Fibroblast of peridontal ligament (primary cell): ENCODE measurements around the gene TBX21.
"Not testable (repeated sequence)": the region's sequence is repeated elsewhere in the genome, so short reads cannot be mapped to it uniquely, and the experiment has no call there.

Experiments
- DNase-seq: peaks from one replicate; pipeline ENCODE4 v3.0.0-alpha.2; 2010; ENCODE audit errors: extremely low read depth

The TBX21 gene

GRCh38 chr17:47732399-47733046, 513 bp upstream of the TBX21 start:
- DNase-seq = no peak

DNA sequence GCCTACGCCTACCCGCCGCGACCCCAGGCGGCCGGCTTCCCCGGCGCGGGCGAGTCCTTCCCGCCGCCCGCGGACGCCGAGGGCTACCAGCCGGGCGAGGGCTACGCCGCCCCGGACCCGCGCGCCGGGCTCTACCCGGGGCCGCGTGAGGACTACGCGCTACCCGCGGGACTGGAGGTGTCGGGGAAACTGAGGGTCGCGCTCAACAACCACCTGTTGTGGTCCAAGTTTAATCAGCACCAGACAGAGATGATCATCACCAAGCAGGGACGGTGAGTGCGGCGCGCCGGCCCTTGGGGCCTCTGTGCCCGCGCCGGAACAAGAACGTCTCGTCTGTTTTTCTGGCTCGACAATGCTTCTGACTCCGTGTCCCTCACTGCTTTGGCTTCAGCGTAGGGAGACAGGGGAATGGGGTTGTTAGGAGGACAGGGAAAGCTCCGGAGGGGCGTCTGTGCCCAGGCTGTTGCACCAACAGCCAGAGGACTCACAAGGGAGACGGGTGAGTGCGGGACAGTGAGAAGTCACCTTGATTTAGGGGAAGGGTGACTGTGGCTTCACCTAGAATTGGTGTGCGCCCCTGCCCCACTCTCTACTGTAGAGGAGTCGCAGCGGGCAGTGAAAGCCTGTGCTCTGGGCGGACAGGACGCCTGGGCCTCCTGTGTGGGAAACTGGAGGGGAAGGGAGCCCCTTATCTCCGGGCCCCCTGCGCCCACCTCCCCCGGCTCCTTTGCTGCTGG, 806 bp downstream of the TBX21 start:
- no peak for DNase-seq

- DNase-seq = no peak
Measured at GRCh38 chr17:47735139-47735464, 2.1 kb downstream of the TBX21 start.

- DNase-seq = no peak
Measured at GRCh38 chr17:47735536-47736011, 2.5 kb downstream of the TBX21 start.

DNA sequence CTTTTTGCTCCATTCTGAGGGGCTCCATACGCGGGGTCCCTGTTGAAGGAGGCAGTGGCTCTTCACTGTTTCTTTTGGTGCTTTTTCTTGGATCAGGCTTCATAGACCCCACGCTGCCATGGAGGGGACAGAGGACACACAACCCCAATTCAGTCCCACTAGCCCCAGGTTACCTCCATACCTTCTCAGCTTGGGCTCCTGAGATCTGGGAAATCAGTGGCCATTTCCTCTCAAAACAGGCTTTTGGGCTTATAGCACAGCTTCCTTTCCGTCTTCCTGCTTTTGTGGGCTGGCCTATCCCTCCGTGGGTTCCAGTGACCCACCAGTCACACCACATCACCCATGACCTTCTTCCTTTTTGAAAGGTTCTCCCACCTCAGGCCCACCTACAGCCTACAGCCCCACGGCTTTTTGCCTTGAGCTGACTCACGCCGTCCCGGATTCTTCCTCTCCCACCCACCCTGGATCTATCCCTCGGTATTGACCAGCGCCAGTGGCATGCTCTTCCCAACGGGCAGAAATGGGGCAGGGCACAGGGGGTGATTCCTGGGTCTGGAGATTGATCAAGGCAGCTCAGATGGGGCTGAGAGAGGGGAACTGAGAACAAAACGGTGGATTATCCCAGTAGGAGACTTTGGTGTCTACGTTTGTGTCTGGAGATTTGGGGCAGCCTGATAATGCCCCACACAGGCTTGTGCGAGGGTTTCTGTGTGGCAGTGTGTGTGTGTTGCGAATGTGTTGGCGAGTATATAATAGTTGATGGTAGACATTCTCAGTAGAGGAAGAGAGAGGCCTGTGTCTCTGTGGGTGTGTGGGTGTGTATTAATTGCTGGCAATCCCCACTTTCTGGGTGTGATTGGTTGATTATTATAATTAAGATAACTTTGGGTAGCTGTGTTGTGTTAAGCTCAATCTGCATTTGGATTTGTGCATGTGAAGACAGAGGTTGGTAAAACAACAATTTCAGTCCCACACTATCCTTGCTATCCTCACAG, 3.8 kb downstream of the TBX21 start:
- no peak for DNase-seq

DNA sequence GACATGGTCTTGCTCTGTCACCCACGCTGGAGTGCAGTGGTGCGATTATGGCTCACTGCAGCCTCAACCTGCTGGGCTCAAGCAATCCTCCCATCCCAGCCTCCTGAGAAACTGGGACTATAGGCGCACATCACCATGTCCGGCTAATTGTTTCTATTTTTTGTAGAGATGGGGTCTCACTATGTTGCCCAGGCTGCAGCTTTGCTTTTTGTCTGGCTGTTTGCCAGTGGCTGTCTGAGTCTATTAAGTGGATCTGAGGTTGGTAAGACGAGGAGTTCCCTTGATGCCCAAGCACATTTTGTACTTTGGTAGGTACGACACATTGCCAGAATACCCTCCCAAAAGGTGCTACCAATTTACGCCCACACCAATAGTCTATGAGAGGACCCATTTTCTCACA, 5.1 kb downstream of the TBX21 start:
- no peak for DNase-seq

DNA sequence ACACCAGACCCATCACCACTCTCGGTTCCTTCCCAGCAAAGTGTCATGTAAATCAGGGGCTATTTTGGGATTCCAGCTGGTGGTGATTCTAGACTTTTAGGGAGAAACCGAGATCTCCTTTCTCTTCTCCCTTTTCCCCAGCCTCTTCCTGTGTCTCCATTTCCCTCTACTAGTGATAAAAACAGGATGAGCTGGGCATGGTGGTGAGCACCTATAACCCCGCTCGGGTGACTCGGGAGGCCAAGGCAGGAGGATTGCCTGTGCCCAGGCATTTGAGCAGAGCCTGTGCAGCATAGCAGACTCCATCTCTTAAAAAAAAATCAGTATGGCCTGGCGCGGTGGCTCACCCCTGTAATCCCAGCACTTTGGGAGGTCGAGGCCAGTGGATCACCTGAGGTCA, 6.1 kb downstream of the TBX21 start:
- no peak for DNase-seq

- not testable (repeated sequence) for DNase-seq
Measured at GRCh38 chr17:47739945-47740344, 6.9 kb downstream of the TBX21 start.

- no peak for DNase-seq
Measured at GRCh38 chr17:47741109-47741792, 8.2 kb downstream of the TBX21 start.

- DNase-seq = no peak
Measured at GRCh38 chr17:47741793-47742145, 8.7 kb downstream of the TBX21 start.

DNA sequence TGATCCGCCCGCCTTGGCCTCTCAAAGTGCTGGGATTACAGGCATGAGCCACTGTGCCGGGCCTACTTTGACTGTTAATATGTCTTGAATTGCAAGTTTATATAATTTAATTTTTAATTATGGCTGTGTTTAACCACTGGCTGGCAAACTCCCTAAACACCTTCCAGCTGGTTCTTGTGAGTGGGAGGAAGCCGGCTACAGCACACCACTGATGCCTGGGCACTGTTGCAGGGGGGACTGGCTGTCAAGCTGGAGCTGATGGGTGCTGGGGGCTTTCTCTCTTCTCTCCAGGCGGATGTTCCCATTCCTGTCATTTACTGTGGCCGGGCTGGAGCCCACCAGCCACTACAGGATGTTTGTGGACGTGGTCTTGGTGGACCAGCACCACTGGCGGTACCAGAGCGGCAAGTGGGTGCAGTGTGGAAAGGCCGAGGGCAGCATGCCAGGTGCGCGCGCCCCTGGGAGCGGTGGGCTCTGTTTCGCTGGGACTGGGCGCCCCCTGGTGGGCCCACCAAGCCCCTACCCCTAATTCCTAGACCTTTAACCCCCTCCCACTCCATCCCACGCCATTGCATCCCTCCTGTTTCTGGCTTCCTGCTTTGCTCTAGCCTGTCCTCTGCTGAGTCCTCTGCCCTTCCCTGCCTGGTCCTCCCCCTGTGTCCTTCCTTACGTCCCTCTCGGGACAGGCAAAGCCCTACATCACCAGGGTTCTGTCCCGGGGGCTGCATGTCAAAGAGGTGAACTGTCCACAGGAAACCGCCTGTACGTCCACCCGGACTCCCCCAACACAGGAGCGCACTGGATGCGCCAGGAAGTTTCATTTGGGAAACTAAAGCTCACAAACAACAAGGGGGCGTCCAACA, 9.5 kb downstream of the TBX21 start:
- no peak for DNase-seq

- DNase-seq = no peak
Measured at GRCh38 chr17:47744168-47745036, 11.4 kb downstream of the TBX21 start.

GRCh38 chr17:47745037-47745380, 12.0 kb downstream of the TBX21 start:
- no peak for DNase-seq

DNA sequence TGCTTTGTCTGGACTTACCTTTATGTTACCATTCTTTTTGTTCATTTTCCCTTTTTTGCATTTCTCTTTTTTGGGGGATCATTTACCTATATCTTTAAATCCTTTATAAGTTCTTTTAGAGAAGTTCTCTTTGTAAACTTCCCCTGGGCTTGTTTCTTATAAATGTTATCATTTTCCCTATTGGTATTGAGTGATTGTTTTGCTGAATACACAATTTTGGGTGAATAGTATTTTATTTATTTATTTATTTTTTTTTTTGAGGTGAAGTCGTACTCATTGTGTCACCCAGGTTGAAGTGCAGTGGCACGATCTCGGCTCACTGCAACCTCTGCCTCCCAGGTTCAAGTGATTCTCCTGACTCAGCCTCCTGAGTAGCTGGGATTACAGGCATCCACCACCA, 18.4 kb downstream of the TBX21 start:
- DNase-seq = no peak

DNA sequence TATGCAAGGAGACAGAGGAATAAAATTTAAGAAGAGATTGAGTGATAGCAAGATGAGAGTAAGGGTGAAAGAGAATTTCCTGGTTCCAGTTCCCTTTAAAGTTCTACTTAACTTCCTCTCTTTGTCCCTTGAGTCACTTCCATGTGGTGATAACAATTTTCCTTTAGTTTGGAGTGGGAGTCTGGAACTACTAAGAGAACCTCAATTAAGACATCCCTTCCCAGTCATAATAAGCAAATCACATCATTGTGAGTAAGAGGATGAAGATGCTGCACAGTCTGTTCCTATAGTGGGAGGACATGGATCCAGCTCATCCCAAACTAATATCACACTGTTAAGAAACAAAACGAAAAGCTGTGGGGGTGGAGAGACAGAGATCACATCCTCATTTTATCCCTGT, 24.4 kb downstream of the TBX21 start:
- DNase-seq = no peak

GRCh38 chr17:47760409-47761140, 27.5 kb downstream of the TBX21 start:
- no peak for DNase-seq

DNA sequence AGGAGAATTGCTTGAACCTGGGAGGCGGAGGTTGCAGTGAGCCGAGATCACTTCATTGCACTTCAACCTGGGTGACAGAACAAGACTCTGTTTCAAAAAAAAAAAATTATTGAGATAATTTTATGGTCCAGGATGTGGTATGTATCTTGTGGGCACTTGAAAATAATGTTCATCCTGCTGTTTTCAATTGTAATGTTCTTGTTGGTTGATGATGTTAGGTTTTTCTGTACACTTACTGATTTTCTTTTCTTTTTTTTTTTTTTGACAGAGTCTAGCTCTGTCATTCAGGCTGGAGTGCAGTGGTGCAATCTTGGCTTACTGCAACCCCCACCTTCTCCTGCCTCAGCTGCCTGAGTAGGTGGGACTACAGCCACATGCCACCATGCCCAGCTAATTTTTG, 29.7 kb downstream of the TBX21 start:
- no peak for DNase-seq

DNA sequence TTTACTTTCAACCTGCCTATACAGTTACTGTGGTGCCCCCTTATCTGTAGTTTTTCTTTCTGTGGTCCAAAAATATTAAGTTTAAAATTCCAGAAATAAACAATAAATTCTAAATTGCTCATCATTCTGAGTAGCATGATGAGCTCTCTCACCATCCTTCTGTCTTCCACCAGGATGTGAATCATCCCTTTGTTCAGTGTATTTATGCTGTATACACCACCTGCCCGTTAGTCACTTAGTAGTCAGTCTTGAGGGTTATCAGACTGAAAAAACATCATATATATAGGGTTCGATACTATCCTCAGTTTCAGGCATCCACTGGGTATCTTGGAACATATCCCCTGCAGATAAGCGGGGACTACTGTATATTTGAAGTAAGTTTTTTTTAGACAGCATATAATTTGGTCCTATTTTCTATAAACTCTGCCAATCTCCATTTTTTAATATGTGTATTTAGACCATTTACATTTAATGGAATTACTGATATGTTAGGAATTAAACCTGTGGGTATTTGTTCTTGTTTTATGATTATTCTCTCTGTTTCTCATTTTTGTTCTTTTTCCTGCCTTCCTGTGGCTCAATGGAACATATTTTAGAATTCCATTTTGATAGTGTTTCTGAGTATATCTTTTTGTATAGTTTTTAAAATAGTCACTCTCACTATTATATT, 31.0 kb downstream of the TBX21 start:
- no peak for DNase-seq

DNA sequence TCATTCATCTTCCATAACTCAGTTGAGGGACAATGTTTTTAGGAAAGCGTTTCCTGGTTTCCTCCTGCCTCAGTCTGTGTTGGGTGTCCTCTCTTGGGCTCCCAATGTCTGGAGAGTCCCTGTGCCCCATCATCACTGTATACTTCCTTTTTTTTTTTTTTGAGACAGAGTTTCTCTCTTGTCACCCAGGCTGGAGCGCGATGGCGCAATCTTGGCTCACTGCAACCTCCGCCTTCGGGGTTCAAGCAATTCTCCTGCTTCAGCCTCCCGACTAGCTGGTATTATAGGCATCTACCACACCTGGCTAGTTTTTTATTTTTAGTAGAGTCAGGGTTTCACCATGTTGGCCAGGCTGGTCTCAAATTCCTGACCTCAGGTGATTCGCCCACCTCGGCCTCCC, 40.6 kb downstream of the TBX21 start:
- not testable (repeated sequence) for DNase-seq
